Activated CD8-positive, alpha-beta memory T cell treated with anti-CD3 and anti-CD28 coated beads for 24 hours (primary cell): ENCODE results near the gene RADIL.
A peak's percentile ranks its signal among the peaks of the same experiment; 100 is the strongest.

Experiments
- DNase-seq: peaks from one replicate; pipeline ENCODE4 v3.0.0-alpha.2; 2020

Gene RADIL

DNA sequence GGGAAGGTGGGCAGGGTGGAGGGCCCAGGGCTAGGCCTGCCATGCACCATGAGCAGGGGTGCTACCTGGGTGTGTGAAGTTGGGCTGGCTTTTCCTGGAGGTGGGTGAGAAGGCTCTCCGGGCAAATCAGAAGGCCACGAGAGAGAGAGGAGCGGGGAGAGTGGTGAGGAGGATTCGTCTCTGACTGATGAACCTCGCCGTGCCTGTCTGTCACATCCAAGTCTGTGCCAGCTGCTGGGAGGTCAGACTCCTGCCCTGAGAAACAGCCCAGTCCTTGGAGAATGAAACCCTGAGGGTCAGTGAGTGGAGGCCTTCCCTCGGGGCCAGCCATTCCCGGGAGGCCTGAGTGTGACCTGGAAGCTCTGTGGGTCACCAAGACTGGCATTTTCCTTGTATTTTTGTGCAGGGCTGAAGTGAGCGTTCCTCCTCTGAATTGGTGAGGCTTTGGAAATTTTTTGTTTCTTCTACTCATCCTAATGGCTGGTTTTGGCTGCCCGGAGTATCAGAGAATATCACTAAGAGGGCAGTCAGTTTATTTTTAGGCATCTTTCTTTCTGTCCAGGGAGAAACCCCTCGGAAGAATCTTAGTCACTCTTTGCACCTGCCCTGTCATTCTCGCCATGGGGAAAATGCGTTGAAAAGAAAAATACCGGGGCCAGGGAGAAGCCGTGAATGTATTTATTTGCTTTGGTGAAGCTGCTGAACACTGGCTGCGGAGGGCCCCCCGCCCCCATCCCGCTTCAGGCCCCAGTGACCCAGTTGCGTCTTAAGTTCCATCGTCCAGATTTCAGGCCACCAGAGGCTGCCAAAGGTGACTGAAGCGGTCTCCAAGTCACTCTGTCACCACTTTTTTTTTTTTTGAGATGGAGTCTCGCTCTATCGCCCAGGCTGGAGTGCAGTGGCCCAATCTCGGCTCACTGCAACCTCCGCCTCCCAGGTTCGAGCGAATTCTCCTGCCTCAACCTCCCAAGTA, 114.6 kb downstream of the RADIL start:
- DNase-seq, result no peak

DNA sequence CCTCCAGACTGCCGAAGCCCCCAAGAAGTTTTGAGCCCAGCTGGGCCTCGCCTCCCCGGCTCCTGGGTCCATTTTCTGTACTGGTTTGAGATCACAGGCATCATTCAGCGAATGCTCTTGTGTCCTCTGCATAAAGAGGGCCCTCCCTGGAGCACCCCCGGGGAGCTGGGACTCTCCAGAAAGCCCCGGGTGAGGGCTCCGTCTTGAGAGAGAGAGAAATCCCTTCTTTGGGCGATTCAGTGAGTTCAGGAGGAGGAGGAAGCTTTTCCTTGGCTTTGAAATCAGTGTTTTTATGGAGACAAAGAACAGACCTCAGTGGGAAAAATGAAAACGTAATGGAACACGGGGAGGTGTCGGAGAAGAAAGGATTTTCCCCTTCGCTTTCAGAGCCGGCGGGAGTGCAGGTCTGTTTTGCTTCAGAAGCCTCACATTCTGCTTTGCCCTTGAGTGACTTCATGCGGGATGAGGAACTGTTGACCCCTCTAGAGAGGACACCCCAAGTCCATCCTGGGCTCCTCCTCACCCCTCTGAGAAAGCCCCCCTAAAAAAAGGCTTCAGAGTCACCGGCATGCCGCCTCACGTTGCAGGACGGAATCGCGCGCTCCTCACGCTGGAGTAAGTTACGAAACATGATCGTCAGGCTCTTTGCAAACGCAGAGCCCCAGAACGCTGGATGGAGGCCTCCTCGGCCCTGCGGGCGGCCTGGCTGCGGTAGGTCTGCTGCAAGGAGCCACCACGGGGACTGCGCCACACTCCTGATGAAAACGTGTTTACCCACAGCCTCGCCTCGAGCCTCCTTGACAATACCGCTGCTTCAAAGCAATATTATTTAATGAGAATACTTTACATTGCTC, 116.6 kb downstream of the RADIL start:
- DNase-seq, result no peak

DNA sequence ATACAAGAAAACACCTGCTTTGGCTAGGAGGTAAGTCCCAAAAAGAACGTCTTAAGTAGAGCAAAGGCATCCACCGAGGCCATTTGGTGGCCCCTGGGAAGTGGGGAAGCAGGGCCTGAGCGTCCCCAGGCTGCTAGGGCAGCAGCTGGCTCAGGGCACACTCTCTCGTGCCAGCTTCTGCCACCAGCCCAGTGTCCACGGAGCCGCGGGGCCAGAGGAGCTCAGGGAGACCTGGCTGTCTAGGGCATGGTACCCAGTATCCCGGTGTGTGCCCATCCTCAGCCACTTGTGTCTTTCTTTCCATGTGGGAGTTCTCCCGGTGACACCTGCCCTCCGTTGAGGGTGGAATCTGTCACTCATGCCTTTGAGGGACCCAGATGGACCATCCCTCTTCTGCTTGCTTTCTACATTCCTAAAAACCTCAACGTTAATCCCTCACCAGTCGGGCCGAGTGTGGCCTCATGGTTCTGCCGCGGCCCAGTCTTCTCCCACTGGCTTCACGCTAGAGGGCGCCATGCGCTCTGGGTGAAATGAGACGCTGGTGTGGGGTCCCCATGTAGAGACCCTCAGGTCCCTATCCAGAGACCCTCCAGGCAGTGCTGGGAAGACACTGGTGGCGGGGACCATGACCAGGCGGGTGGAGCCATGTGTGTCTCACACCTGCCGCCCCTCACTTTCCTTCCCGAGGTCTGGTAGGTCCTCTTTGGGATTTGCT, 117.6 kb downstream of the RADIL start:
- no peak for DNase-seq

DNA sequence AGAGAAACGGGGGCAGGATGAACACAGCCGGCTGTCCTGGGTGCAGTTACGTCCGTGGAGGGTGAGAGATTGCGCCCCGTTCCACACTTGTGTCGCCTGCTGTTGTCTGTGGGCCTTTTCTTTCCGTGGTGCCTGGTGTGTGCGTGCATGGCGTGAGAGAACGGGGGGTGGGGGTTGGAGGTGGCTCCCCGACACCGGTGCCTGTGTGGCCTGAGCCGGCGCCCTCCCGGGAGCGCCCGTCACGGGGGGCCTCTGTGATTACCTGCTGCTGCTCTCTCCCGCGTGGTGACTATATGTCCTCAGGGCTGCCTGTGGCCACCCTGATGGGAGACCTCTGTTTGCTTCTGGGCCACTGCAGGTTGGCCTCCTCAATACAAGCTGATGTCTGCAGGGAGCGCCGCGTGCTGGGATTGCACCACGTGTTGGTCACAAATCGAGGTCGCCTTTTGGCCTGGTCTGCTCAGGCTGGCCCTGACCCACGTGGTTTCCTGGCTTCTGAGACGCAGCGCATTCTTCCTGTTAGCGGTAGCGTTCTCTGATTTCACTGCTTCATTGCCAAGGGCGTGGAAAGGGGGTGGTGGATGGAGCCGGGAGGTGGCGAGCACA, 119.0 kb downstream of the RADIL start:
- DNase-seq, result no peak

DNA sequence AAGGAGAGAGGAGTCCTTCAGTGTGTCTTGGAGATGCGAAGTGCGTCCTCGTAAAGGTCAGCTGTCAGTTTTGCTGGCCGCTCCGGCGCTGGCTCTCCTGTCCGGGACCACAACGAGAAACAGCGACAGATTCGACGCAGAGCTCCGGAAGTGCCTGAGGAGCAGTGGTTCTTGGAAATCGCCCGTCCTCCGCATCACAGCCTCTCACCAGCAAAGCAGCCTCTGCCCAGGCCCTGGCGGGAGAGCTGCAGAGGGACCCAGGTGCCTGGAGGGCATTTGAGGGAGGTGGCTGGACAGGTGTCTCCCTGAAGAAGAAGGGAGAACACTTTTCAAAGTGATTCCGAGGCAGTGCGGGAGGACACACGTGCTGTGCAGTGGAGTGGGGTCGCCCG, 119.7 kb downstream of the RADIL start:
- no peak for DNase-seq

DNA sequence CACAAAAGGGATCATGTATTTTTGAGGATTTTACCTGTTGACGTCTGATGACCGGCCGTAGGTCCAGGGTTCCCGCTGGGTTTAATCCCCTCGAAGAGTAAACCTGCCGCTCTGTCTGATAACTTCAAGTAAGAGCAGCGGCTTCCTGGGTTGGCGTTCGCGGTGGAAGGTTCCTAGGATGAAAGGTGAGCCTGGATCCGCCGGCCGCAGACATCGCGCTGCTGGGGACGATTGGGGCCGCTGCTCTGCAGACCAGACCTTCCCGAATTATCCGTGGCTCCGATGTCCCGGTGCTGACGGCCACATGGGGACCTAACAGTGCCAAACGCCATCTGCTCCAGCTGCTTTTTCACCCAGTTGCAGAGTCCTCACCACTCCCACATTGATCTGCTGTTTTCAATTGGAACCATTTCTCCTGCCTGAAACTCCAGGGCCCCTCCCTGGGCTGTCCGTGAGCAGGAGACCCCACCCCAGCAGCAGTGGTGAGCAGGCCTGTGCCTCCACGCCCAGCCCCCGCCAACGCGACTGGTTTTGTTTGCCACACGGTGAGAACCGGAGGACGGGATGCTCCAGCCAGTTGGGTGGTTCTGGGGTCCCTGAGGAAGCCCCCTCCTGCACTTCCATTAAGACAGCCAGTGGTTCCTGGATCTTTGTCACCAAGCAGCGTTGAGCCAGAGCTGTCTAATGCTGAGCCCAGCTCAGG, 120.3 kb downstream of the RADIL start:
- no peak for DNase-seq

DNA sequence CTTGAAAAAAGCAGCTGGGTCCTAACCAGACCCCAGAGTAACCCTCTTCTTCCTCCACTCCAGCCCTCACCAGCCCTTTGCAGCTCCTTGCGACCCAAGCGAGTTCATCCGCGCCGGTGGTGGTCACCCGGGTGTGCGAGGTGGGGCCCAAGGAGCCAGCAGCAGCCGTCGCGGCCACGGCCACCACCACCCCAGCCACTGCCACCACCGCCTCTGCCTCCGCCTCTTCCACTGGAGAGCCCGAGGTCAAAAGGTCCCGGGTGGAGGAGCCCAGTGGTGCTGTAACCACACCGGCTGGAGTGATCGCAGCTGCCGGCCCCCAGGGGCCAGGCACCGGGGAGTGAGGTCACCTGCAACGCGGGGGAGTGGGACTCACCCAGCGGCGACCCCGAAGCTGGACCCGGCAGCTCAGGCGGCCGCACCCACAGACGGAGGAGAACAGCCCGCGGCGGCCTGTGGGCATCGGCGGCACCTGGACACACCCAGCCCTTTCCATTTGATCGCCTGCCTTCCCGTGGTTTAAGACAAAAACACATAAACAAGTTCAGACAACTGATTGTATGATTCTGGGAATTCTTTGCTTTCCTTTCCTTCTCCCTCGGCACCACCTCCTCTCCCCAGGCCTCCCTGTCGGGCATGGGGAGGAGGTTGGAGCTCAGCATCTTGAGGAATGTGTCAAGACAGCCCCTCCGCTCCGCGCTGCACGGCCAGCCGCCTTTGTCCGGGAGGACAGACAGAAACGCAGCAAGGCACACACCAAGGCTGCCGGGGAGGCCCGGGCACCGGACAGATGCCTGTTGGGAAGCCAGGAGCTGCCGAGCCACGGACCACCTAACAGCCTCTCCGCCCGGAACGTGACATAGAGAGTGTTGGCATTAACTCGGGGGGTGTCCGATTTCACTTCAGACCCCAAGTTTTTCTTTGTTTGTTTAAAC, 121.1 kb downstream of the RADIL start:
- DNase-seq, result no peak

DNA sequence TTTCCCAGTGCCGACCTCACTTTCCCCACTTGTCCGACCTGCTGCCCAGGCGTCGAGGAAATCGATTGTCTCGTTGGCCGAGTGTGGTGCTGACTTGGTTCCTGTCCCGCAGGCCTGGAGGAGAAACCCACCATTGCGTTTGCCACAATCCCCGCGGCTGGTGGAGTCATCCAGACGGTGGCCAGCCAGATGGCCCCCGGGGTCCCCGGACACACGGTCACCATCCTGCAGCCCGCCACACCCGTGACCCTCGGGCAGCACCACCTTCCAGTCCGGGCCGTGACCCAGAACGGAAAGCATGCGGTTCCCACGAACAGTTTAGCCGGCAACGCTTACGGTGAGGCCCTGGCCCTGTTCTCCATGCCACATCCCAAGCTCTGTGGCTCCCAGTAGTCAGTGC, 122.6 kb downstream of the RADIL start:
- no peak for DNase-seq

DNA sequence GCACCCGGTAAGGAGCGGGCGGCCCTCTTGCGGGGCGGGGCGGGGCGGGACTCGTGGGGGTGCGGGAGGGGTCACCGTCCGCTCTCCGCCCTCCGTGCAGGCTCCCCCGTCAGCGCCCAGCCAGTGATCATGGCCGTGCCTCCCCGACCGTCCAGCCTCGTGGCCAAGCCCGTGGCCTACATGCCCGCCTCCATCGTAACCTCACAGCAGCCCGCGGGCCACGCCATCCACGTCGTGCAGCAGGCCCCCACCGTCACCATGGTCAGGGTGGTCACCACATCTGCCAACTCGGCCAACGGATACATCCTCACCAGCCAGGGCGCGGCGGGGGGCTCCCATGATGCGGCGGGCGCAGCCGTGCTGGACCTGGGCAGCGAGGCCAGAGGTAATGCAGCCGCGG, 124.3 kb downstream of the RADIL start:
- no peak for DNase-seq

DNA sequence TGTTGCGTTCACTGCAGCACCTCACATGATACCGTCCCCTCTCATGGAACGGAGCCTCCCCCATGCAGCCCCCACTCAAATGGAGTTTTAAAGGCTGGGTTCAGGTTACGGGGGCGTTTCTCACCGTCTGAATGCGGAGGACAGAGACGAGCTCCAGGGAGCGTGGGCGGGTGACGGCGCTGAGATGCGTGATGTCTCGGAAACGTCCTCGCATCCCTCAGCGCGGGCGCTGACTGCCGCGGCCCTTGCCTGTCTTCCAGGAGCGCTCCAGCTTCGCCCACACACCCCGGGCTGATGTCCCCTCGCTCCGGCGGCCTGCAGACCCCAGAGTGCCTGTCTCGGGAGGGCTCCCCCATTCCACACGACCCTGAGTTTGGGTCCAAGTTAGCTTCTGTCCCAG, 124.7 kb downstream of the RADIL start:
- DNase-seq, result no peak

DNA sequence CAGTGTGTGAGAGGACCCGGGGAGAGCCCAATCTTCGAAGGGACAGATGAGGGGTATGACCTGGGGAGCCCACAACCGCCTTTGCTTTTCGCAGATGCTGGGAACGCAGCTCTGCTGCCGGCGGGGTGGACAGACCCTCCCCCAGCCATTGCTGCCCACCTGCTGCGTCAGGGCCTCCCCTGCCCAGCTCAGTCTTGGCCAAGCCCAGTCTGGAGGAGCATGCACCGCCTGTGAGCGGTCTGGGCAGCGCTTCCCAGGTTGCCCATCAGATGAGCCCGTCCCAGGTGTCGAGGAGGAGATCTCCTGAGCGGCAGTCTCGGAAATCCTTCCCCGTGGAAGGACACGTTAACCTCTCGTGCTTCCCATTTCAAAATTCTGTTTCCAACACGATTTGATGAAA, 125.4 kb downstream of the RADIL start:
- no peak for DNase-seq

DNA sequence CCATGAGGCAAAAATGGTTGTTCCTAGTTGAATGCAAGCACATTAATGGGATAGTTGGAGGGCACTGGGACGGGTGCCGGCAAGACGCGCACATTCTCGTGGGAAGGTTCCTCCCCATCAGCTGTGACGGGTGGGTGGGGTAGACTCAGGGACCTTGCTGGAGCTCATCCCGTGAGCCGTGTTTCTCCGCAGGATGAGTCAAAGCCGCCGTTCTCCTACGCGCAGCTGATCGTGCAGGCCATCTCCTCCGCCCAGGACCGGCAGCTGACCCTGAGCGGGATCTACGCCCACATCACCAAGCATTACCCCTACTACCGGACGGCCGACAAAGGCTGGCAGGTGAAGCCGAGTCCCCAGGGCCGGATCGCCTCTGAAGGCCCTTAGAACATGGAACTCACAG, 128.5 kb downstream of the RADIL start:
- DNase-seq, result no peak

DNA sequence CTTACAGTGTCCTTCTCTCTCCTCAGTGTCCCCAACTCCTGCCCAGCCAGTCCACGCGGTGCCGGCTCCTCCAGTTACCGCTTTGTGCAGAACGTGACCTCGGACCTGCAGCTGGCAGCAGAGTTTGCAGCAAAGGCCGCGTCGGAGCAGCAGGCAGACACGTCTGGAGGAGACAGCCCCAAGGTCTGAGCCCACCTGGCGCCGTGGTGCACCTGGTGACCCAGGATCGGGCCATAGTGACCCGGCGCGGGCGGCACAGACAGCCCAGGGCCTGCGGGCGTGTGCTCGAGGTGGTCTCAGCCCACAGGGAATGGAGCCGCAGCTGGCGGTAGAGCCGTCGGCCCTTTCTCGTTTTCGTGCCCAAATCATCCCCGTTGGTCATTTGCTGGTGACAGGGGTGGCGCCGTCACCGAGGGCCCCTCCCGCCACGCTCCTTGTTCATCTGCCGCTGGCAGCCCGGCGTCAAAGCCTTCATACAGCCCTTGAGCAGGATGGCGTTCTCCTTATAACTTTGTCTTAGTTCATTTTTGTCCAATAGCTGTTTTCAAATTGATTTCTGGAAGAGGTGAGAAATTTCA, 129.0 kb downstream of the RADIL start:
- DNase-seq, result no peak

DNA sequence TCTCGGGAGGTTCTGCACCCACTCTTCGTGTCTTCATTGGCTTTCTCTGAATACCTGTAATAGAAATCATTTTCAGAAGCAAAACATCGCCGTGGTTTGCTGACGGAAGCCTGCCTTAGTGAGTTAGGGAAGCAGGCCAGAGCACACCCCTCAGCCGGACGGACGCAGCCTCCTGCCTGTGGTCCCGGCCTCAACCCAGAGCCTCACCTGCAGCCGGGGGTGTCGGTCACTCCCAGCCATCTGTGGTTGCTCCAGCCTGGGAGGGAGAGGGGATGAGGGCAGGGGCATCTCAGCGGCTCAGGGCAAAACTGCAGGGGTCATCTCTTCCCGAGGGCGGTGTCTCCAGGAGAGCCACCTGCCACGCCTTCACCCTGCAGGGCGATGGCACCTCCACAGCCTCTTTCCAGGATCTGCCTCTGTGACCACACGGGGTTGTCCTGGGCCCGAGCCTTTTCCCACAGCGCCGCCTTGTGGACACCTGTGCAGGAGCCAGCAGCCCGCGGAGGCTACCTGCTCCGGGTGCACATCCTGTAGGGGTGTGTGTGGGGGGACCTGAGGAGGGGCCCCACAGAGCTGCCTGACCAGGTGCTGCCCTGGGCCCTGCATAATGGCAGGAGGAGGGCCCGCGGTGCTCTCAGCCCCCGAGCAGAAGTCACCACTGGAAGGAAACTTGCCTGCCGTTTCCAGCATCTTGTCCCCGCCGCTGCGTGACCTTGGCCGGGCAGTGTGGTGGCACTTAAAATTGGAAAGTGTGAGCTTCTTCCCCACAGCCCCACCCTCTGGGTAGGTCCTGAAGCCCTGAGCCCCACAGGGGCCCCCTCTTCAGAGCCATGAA, 129.7 kb downstream of the RADIL start:
- peak; percentile 94 for DNase-seq

DNA sequence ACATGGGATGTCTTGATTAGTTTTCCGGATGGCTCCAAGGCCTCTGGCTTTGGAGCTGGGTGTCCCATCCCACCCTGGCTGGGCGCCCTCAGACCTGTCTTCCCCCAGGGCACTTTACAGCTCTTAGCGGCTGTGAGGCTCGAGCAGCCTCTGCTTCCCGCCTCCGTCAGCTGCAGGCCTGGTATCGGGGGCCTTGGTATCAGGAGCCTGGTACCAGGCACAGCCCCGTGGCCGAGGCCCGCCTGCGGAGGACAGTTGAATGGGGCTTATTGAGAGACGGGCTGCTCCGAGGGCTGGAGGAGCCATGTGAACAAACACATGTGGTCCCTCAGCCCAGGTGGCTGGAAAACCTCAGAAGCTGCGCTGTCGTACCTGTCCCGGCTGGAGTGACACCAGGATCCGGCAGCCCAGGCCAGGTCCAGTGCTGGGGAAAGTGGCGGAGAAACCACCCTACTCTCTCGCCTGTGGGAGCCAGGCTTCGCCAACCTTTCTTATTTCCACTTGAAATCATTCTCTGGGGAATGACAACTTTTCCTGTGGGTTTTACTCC, 132.0 kb downstream of the RADIL start:
- no peak for DNase-seq

DNA sequence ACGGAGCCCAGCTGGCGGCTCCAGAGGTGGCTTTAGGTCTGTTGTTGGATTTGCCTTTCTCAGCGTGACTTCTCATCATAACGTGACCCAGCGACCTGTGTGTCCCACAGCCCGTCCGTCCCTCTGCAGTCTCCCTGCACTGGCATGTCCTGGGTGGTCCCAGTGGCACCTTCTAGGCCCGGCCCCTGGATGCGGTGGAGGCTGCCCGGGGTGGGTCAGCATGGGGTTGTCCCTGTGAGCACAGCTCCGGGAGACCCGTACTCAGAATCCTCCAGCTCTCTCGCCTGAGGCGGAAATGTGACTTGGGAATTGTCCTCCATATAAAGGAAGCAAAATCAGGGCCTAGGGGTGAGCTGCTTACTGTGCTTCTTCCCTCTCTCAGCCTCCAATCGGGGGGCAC, 133.7 kb downstream of the RADIL start:
- DNase-seq, result no peak

DNA sequence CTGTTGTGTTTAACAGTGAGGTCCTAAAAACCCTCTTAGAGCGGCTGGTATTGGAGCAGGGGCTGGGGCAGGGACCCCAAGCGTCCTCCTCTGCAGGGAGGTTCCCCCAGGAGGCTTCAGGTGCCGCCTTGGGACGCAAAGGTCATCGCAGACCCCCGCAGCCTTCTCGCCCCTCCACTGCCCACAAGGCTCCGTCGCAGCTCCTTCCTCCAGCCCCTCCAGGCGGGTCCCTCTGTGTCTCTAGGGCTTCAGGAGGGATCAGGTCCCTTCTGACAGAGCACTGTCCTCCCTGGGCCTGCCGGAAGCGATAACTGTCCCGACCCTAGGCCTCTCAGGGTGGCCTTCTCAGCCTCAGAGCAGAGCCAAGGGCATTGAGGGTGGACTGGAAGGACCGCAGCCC, 134.2 kb downstream of the RADIL start:
- DNase-seq, result no peak
